ENCODE measurements around the gene CYGB. TPM values are rescaled to one million over a fixed set of nuclear protein-coding genes. Genes with fewer than 3 reads are reported as not detected.

CYGB gene
- total and polyA plus RNA-seq, 2 of the 13 experiments (the other 11 are each of a cell fraction or from before 2014, with no cell fraction given): 18.9 to 27.1 TPM

GRCh38 chr17:76492989-76493501 is 44.5 kb downstream of the CYGB start (continued):
- TF ChIP-seq, protein P1, sequence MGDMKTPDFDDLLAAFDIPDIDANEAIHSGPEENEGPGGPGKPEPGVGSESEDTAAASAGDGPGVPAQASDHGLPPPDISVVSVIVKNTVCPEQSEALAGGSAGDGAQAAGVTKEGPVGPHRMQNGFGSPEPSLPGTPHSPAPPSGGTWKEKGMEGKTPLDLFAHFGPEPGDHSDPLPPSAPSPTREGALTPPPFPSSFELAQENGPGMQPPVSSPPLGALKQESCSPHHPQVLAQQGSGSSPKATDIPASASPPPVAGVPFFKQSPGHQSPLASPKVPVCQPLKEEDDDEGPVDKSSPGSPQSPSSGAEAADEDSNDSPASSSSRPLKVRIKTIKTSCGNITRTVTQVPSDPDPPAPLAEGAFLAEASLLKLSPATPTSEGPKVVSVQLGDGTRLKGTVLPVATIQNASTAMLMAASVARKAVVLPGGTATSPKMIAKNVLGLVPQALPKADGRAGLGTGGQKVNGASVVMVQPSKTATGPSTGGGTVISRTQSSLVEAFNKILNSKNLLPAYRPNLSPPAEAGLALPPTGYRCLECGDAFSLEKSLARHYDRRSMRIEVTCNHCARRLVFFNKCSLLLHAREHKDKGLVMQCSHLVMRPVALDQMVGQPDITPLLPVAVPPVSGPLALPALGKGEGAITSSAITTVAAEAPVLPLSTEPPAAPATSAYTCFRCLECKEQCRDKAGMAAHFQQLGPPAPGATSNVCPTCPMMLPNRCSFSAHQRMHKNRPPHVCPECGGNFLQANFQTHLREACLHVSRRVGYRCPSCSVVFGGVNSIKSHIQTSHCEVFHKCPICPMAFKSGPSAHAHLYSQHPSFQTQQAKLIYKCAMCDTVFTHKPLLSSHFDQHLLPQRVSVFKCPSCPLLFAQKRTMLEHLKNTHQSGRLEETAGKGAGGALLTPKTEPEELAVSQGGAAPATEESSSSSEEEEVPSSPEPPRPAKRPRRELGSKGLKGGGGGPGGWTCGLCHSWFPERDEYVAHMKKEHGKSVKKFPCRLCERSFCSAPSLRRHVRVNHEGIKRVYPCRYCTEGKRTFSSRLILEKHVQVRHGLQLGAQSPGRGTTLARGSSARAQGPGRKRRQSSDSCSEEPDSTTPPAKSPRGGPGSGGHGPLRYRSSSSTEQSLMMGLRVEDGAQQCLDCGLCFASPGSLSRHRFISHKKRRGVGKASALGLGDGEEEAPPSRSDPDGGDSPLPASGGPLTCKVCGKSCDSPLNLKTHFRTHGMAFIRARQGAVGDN (CRISPR knock-in tag; IDR thresholded peaks at IDR 0.05): peak; percentile 73
- TF ChIP-seq, protein P2, sequence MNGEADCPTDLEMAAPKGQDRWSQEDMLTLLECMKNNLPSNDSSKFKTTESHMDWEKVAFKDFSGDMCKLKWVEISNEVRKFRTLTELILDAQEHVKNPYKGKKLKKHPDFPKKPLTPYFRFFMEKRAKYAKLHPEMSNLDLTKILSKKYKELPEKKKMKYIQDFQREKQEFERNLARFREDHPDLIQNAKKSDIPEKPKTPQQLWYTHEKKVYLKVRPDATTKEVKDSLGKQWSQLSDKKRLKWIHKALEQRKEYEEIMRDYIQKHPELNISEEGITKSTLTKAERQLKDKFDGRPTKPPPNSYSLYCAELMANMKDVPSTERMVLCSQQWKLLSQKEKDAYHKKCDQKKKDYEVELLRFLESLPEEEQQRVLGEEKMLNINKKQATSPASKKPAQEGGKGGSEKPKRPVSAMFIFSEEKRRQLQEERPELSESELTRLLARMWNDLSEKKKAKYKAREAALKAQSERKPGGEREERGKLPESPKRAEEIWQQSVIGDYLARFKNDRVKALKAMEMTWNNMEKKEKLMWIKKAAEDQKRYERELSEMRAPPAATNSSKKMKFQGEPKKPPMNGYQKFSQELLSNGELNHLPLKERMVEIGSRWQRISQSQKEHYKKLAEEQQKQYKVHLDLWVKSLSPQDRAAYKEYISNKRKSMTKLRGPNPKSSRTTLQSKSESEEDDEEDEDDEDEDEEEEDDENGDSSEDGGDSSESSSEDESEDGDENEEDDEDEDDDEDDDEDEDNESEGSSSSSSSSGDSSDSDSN (CRISPR knock-in tag; IDR thresholded peaks at IDR 0.05): 0 out of 2 replicates have a peak, but pooled peaks have one; percentile 20
- TF ChIP-seq ZNF224 (CRISPR knock-in tag; IDR thresholded peaks at IDR 0.05) (no peak), AGO1 (IDR thresholded peaks at IDR 0.05; ENCODE audit: low read depth, low read length, poor library complexity, severe bottlenecking) (peak; percentile 77), TFAP4 (IDR thresholded peaks at IDR 0.05; ENCODE audit: borderline replicate concordance, low read depth) (peak; percentile 93), TBX2 (CRISPR knock-in tag; IDR thresholded peaks at IDR 0.05; ENCODE audit: borderline replicate concordance) (0 out of 2 replicates have a peak, but pooled peaks have one; percentile 20), EP300 (IDR thresholded peaks at IDR 0.05; ENCODE audit: low read depth in 2 of 2, low read length in 2 of 2) (no peak), EP300 (CRISPR knock-in tag; IDR thresholded peaks at IDR 0.05; ENCODE audit: borderline replicate concordance) (peak; percentile 13; the same call in 1 of the 2 replicates), NFE2L1 (CRISPR knock-in tag; IDR thresholded peaks at IDR 0.05; ENCODE audit: borderline replicate concordance) (0 out of 2 replicates have a peak, but pooled peaks have one; percentile 54), GABPB1 (CRISPR knock-in tag; IDR thresholded peaks at IDR 0.05) (peak; percentile 39), RARA (CRISPR knock-in tag; IDR thresholded peaks at IDR 0.05) (0 out of 2 replicates have a peak, but pooled peaks have one; percentile 26), SPEN (CRISPR knock-in tag; IDR thresholded peaks at IDR 0.05; ENCODE audit: low read depth) (peak; percentile 15; the same call in 1 of the 2 replicates), SIN3A (IDR thresholded peaks at IDR 0.05; ENCODE audit: borderline replicate concordance, low read depth, low read length) (peak; percentile 11; the same call in 1 of the 2 replicates), HNRNPL (IDR thresholded peaks at IDR 0.05; ENCODE audit: low read depth, low read length) (peak; percentile 95), ZNF660 (CRISPR knock-in tag; IDR thresholded peaks at IDR 0.05; ENCODE audit: borderline replicate concordance, low read depth) (no peak), MAFK (conservative IDR thresholded peaks at IDR 0.05 in 1 of 2, IDR thresholded peaks at IDR 0.05 in 1 of 2; ENCODE audit: low read length in 2 of 2) (0 out of 4 replicates have a peak, but pooled peaks of 1 of the 2 experiments have one; percentile 5), HDAC2 (CRISPR knock-in tag; IDR thresholded peaks at IDR 0.05) (0 out of 2 replicates have a peak, but pooled peaks have one; percentile 21)
- TF ChIP-seq, protein P3, sequence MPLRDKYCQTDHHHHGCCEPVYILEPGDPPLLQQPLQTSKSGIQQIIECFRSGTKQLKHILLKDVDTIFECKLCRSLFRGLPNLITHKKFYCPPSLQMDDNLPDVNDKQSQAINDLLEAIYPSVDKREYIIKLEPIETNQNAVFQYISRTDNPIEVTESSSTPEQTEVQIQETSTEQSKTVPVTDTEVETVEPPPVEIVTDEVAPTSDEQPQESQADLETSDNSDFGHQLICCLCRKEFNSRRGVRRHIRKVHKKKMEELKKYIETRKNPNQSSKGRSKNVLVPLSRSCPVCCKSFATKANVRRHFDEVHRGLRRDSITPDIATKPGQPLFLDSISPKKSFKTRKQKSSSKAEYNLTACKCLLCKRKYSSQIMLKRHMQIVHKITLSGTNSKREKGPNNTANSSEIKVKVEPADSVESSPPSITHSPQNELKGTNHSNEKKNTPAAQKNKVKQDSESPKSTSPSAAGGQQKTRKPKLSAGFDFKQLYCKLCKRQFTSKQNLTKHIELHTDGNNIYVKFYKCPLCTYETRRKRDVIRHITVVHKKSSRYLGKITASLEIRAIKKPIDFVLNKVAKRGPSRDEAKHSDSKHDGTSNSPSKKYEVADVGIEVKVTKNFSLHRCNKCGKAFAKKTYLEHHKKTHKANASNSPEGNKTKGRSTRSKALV (CRISPR knock-in tag; IDR thresholded peaks at IDR 0.05): no peak
